Measurements from ENCODE around the gene CACNA1B.

DNA sequence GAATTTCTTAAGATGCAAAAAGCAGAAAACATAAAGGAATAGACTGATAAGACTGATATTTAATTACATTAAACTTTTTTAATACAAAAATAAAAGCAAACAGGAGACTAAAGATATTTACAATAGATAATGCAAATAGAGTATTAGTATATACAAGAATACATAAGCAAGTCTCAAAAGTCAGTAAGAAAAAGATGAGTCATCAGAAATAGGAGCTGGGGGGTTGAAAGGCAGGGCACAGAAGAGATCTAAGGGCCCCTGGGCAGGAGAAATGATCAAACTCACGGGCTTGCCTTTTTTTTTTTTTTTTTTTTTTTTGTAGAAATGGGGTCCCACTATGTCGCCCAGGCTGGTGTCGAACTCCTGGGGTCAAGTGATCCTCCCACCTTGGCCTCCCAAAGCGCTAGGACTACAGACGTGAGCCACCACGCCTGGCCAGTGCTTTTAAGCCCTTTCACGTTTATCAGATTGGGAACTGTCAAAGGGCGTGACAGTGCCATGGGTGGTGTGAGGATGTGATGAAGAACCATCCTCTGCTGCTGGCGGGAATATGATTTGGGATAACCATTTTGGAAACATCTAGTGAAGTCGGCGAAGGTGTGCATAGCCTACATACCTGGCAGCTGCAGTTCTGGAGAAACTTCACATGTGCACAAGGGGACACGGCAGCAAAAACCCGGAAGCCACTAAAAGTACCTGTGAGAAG, 126.1 kb downstream of the CACNA1B start:
- TF ChIP-seq, protein P1, sequence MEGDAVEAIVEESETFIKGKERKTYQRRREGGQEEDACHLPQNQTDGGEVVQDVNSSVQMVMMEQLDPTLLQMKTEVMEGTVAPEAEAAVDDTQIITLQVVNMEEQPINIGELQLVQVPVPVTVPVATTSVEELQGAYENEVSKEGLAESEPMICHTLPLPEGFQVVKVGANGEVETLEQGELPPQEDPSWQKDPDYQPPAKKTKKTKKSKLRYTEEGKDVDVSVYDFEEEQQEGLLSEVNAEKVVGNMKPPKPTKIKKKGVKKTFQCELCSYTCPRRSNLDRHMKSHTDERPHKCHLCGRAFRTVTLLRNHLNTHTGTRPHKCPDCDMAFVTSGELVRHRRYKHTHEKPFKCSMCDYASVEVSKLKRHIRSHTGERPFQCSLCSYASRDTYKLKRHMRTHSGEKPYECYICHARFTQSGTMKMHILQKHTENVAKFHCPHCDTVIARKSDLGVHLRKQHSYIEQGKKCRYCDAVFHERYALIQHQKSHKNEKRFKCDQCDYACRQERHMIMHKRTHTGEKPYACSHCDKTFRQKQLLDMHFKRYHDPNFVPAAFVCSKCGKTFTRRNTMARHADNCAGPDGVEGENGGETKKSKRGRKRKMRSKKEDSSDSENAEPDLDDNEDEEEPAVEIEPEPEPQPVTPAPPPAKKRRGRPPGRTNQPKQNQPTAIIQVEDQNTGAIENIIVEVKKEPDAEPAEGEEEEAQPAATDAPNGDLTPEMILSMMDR (IDR thresholded peaks at IDR 0.05): no peak
- no peak for TF ChIP-seq EP300 (IDR thresholded peaks at IDR 0.05)
